Measurements from ENCODE around the gene ADIRF. TPM values are rescaled to one million over a fixed set of nuclear protein-coding genes. Genes with fewer than 3 reads are reported as not detected.
A peak's percentile ranks its signal among the peaks of the same experiment; 100 is the strongest.
"Not testable (repeated sequence)": the region's sequence is repeated elsewhere in the genome, so short reads cannot be mapped to it uniquely, and the experiment has no call there.

The ADIRF gene
- total and polyA plus RNA-seq, 8 donors, result 7.0 to 111 (median 10.9) TPM

- H3K27ac ChIP-seq, result no peak overlapping the region
- no peaks in the 10 kb centered on the region for H3K9me3 ChIP-seq
- 87 to 90% methylated on average over 7 of the region's 7 CpGs for WGBS, 2 donors
- ATAC-seq (no peak), DNase-seq (peak in 2 of 6 donors; percentile 10 to 12), FAIRE-seq (no peak)
- TF ChIP-seq, protein P1, sequence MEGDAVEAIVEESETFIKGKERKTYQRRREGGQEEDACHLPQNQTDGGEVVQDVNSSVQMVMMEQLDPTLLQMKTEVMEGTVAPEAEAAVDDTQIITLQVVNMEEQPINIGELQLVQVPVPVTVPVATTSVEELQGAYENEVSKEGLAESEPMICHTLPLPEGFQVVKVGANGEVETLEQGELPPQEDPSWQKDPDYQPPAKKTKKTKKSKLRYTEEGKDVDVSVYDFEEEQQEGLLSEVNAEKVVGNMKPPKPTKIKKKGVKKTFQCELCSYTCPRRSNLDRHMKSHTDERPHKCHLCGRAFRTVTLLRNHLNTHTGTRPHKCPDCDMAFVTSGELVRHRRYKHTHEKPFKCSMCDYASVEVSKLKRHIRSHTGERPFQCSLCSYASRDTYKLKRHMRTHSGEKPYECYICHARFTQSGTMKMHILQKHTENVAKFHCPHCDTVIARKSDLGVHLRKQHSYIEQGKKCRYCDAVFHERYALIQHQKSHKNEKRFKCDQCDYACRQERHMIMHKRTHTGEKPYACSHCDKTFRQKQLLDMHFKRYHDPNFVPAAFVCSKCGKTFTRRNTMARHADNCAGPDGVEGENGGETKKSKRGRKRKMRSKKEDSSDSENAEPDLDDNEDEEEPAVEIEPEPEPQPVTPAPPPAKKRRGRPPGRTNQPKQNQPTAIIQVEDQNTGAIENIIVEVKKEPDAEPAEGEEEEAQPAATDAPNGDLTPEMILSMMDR (IDR thresholded peaks at IDR 0.05), result no peak
- no peaks in the 10 kb centered on the region for H3K36me3 ChIP-seq
- no peak overlapping the region for H3K4me3 ChIP-seq
- no peaks in the 10 kb centered on the region for H3K4me1 ChIP-seq
- intact Hi-C loops (cut with DNase I), result no loop called here
- no peaks in the 10 kb centered on the region for H3K27me3 ChIP-seq
Observed at GRCh38 chr10:86952106-86952505, 16.2 kb upstream of the ADIRF start.

DNA sequence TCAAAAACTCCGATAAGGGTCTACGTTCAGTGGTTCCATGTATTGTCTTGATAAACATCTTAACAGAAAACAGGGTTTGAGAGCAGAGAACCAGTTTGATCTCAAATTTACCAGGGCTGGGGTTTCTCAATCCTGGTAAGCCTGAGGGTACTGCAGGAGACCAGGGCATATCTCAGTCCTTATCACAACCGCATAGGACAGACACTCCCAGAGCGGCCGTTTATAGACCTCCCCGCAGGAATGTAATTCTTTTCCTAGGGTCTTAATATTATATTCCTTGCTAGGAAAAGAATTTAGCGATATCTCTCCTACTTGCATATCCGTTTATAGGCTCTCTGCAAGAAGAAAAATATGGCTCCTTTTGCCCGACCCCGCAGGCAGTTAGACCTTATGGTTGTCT, 15.6 kb upstream of the ADIRF start:
- H3K9me3 ChIP-seq; FAIRE-seq; H3K27me3 ChIP-seq; ATAC-seq; H3K4me3 ChIP-seq; H3K4me1 ChIP-seq; intact Hi-C loops (cut with DNase I); H3K36me3 ChIP-seq; H3K27ac ChIP-seq: not testable (repeated sequence)
- peak in 1 of 6 donors; percentile 1 for DNase-seq
- 94 to 95% methylated on average over 10 of the region's 10 CpGs for WGBS, 2 donors

GRCh38 chr10:86953747-86954680, 14.3 kb upstream of the ADIRF start:
- WGBS, 2 donors, result 60 to 73% methylated on average over 15 of the region's 15 CpGs
- no peak for FAIRE-seq
- no peak overlapping the region for H3K4me3 ChIP-seq

GRCh38 chr10:86954681-86955500, 13.4 kb upstream of the ADIRF start:
- H3K4me3 ChIP-seq, result no peak overlapping the region
- H3K27ac ChIP-seq, result peak overlapping the region in 1 of 4 donors; percentile 37
- FAIRE-seq, result no peak
- ATAC-seq, result no peak
- H3K36me3 ChIP-seq, result no peaks in the 10 kb centered on the region
- H3K4me1 ChIP-seq, result no peaks in the 10 kb centered on the region
- H3K27me3 ChIP-seq, result no peaks in the 10 kb centered on the region
- DNase-seq, result peak in 2 of 6 donors; percentile 37 to 46
- intact Hi-C loops (cut with DNase I), result no loop called here
- 74 to 79% methylated on average over 13 of the region's 13 CpGs for WGBS, 2 donors
- H3K9me3 ChIP-seq, result no peaks in the 10 kb centered on the region
- TF ChIP-seq, protein P1 (IDR thresholded peaks at IDR 0.05), result no peak

More at GRCh38 chr10:86953747-86954680, 14.3 kb upstream of the ADIRF start:
- H3K9me3 ChIP-seq, result no peaks in the 10 kb centered on the region
- intact Hi-C loops (cut with DNase I), result no loop called here
- no peaks in the 10 kb centered on the region for H3K27me3 ChIP-seq
- DNase-seq (peak in 3 of 6 donors; percentile 29 to 63 (median 44)), ATAC-seq (peak in 3 of 4 donors; percentile 46 to 71 (median 61))
- H3K4me1 ChIP-seq, result no peaks in the 10 kb centered on the region
- H3K27ac ChIP-seq, result peak overlapping the region in 2 of 4 donors; percentile 22 to 42
- no peaks in the 10 kb centered on the region for H3K36me3 ChIP-seq
- TF ChIP-seq, protein P1 (IDR thresholded peaks at IDR 0.05), result no peak

- 78 to 79% methylated on average over 14 to 16 of the region's 16 CpGs for WGBS, 2 donors
- TF ChIP-seq, protein P1 (IDR thresholded peaks at IDR 0.05), result no peak
- intact Hi-C loops (cut with DNase I), result no loop called here
- no peak overlapping the region for H3K4me3 ChIP-seq
- peak overlapping the region in 1 of 4 donors; percentile 37 for H3K27ac ChIP-seq
- H3K4me1 ChIP-seq, result no peaks in the 10 kb centered on the region
- no peaks in the 10 kb centered on the region for H3K9me3 ChIP-seq
- no peaks in the 10 kb centered on the region for H3K27me3 ChIP-seq
- ATAC-seq, result no peak
- FAIRE-seq, result no peak
- H3K36me3 ChIP-seq, result no peaks in the 10 kb centered on the region
- peak in 1 of 6 donors; percentile 63 for DNase-seq
Observed at GRCh38 chr10:86955501-86956194, 12.6 kb upstream of the ADIRF start.
